HepG2 (cell line): ENCODE measurements around the gene TLCD3B. TPM values are rescaled to one million over a fixed set of nuclear protein-coding genes. Genes with fewer than 3 reads are reported as not detected.
A peak's percentile ranks its signal among the peaks of the same experiment; 100 is the strongest.

Source experiments
- ATAD3A ChIP-seq: sonication (generic); formaldehyde crosslinking; IDR thresholded peaks from 2 replicates; pipeline ENCODE4 v1.4.0; 2020; ENCODE audit warnings: missing genetic modification reagents
- ATF7-NPFF ChIP-seq: sonication (generic); formaldehyde crosslinking; IDR thresholded peaks from 2 replicates; pipeline ENCODE4 v1.8.1; 2023; ENCODE audit warnings: mild to moderate bottlenecking, low read depth, missing genetic modification reagents, moderate library complexity
- ERF ChIP-seq: IDR thresholded peaks from 2 replicates; pipeline ENCODE4 v1.6.1; 2018; ENCODE audit warnings: missing biosample characterization, missing genetic modification reagents
- EZH2 ChIP-seq: conservative IDR thresholded peaks from 2 replicates; pipeline ENCODE4 v1.6.1; 2012; ENCODE audit warnings: mild to moderate bottlenecking, low read depth, low read length, moderate library complexity
- FOXC1 ChIP-seq: sonication (generic); formaldehyde crosslinking; IDR thresholded peaks from 2 replicates; pipeline ENCODE4 v1.8.0; 2022; ENCODE audit warnings: mild to moderate bottlenecking, missing genetic modification reagents, borderline replicate concordance
- HOXD1 ChIP-seq: sonication (generic); formaldehyde crosslinking; IDR thresholded peaks from 2 replicates; pipeline ENCODE4 v1.5.0; 2020; ENCODE audit warnings: missing genetic modification reagents
- KMT2B ChIP-seq: IDR thresholded peaks from 2 replicates; pipeline ENCODE4 v1.6.1; 2016; ENCODE audit warnings: missing genetic modification reagents, missing compliant biosample characterization
- NR2F1 ChIP-seq, 2 experiments: fragments of 450-650 bp in 1 of 2; formaldehyde crosslinking in 1 of 2; IDR thresholded peaks; 2 replicates each; pipeline versions ENCODE4 v1.5.0 to v1.6.1; 2016 to 2020; ENCODE audit warnings: mild to moderate bottlenecking in 1 of 2, missing compliant biosample characterization in 1 of 2, missing genetic modification reagents in 1 of 2, moderate library complexity in 1 of 2
- RARA ChIP-seq: IDR thresholded peaks from 2 replicates; pipeline ENCODE4 v1.6.1; 2016; ENCODE audit warnings: missing genetic modification reagents, missing compliant biosample characterization
- RCOR2 ChIP-seq: IDR thresholded peaks from 2 replicates; pipeline ENCODE4 v1.6.1; 2016; ENCODE audit warnings: missing biosample characterization, missing genetic modification reagents
- RFXAP ChIP-seq: sonication (generic); formaldehyde crosslinking; IDR thresholded peaks from 2 replicates; pipeline ENCODE4 v1.4.0; 2020; ENCODE audit warnings: missing genetic modification reagents, borderline replicate concordance
- RXRB ChIP-seq: IDR thresholded peaks from 2 replicates; pipeline ENCODE4 v1.6.1; 2016; ENCODE audit warnings: borderline replicate concordance, missing genetic modification reagents, missing compliant biosample characterization
- SP5 ChIP-seq: IDR thresholded peaks from 2 replicates; pipeline ENCODE4 v1.6.1; 2016; ENCODE audit warnings: low read depth, borderline replicate concordance
- ZBTB38 ChIP-seq: sonication (generic); formaldehyde crosslinking; IDR thresholded peaks from 2 replicates; pipeline ENCODE4 v1.5.1; 2020; ENCODE audit warnings: mild to moderate bottlenecking, missing genetic modification reagents
- ZMAT3 ChIP-seq: sonication (generic); formaldehyde crosslinking; conservative IDR thresholded peaks from 2 replicates; pipeline ENCODE4 v1.7.0; 2021; ENCODE audit warnings: missing genetic modification reagents
- ZNF253 ChIP-seq: sonication (generic); formaldehyde crosslinking; IDR thresholded peaks from 2 replicates; pipeline ENCODE4 v1.8.0; 2022; ENCODE audit warnings: mild to moderate bottlenecking, missing genetic modification reagents, borderline replicate concordance
- ZNF557 ChIP-seq: sonication (generic); formaldehyde crosslinking; IDR thresholded peaks from 2 replicates; pipeline ENCODE4 v1.4.0; 2020; ENCODE audit warnings: missing genetic modification reagents
- ZNF589 ChIP-seq: sonication (generic); formaldehyde crosslinking; conservative IDR thresholded peaks from 2 replicates; pipeline ENCODE4 v1.8.0; 2022; ENCODE audit warnings: mild to moderate bottlenecking, moderate library complexity, missing genetic modification reagents
- ZNF629 ChIP-seq: sonication (generic); formaldehyde crosslinking; conservative IDR thresholded peaks from 2 replicates; pipeline ENCODE4 v1.5.0; 2020; ENCODE audit warnings: missing genetic modification reagents
- polyA plus RNA-seq, 8 experiments: library from polyadenylated mRNA; depleted of rRNA in 3 of 8; stranded (reverse) in 7 of 8; unstranded in 1 of 8; fragments of >200 nt; fragmentation: Illumina TruSeq in 4 of 8; extraction: Trizol in 4 of 8; gene quantifications; 2 replicates each; pipeline versions ENCODE4 v1.2.1 to v1.2.3, GENCODE V29; 2011 to 2016; ENCODE audit warnings: low read depth in 4 of 8, missing spikeins in 1 of 8, mixed read lengths in 1 of 8; ENCODE audit not compliant: insufficient read depth in 1 of 8
- total RNA-seq, 5 experiments: library from RNA; depleted of rRNA; stranded (reverse); fragments of >200 nt; fragmentation: Illumina TruSeq; extraction: Trizol; gene quantifications; 2 replicates each; pipeline ENCODE4 v1.2.3, GENCODE V29; 2016; ENCODE audit warnings: low read depth in 1 of 5
- TF ChIP-seq, protein P1 (sequence below): sonication (generic); formaldehyde crosslinking; IDR thresholded peaks from 2 replicates; pipeline ENCODE4 v1.5.0; 2020; ENCODE audit warnings: missing genetic modification reagents
- TF ChIP-seq, protein P2 (sequence below): fragments of 450-650 bp; IDR thresholded peaks from 2 replicates; pipeline ENCODE4 v1.6.1; 2016
- TF ChIP-seq, protein P3 (sequence below): sonication (generic); formaldehyde crosslinking; IDR thresholded peaks from 2 replicates; pipeline ENCODE4 v1.4.0; 2020; ENCODE audit warnings: missing genetic modification reagents, borderline replicate concordance
- TF ChIP-seq, protein P4 (sequence below): sonication (generic); formaldehyde crosslinking; IDR thresholded peaks from 2 replicates; pipeline ENCODE4 v1.4.0; 2020; ENCODE audit warnings: missing genetic modification reagents

TLCD3B gene
- total and polyA plus RNA-seq, 2 of the 13 experiments (the other 11 are each of a cell fraction or from before 2014, with no cell fraction given) = not detected

DNA sequence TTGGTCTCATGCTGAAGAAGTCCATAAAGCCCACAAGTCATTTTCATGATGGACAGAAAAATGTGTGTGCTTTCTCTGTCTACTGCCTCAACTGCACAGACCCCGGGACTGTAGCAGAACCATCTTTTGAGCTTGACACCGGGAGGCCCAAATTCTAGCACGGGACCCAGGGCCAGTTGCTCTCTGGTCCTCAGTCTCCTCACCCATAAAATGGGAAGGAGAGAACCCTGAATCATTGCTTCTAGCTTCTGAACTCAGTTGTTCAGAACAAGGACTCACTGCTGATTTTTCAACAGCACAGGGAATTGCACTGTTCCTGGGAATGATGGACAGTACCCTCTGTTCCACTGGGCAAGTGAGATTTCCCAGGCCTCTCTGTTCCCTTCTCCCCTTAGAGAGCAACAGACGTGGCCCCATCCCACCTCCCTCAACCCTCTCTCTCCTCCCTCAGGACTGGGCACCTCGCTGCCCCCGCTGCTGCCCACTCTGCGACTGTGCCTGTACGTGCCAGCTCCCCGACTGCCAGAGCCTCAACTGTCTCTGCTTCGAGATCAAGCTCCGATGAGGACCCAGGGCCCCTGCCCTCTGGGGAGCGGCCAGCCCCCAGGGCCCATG is 32.3 kb upstream of the TLCD3B start (continued):
- TF ChIP-seq ATAD3A (CRISPR knock-in tag) = peak; percentile 23; the same call in 1 of the 2 replicates
- TF ChIP-seq RFXAP (CRISPR knock-in tag) = peak; percentile 44; the same call in 1 of the 2 replicates
- TF ChIP-seq, protein P1, sequence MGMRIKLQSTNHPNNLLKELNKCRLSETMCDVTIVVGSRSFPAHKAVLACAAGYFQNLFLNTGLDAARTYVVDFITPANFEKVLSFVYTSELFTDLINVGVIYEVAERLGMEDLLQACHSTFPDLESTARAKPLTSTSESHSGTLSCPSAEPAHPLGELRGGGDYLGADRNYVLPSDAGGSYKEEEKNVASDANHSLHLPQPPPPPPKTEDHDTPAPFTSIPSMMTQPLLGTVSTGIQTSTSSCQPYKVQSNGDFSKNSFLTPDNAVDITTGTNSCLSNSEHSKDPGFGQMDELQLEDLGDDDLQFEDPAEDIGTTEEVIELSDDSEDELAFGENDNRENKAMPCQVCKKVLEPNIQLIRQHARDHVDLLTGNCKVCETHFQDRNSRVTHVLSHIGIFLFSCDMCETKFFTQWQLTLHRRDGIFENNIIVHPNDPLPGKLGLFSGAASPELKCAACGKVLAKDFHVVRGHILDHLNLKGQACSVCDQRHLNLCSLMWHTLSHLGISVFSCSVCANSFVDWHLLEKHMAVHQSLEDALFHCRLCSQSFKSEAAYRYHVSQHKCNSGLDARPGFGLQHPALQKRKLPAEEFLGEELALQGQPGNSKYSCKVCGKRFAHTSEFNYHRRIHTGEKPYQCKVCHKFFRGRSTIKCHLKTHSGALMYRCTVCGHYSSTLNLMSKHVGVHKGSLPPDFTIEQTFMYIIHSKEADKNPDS (CRISPR knock-in tag) = 0 out of 2 replicates have a peak, but pooled peaks have one; percentile 54
- peak; percentile 39; the same call in 1 of the 2 replicates for TF ChIP-seq ZNF557 (CRISPR knock-in tag)
- TF ChIP-seq ZBTB38 = no peak
- TF ChIP-seq NR2F1 (CRISPR knock-in tag; IDR thresholded peaks at IDR 0.05) = 0 out of 4 replicates have a peak, but pooled peaks of 1 of the 2 experiments have one; percentile 19
- no peak for TF ChIP-seq EZH2
- 0 out of 2 replicates have a peak, but pooled peaks have one; percentile 37 for TF ChIP-seq RCOR2
- TF ChIP-seq ZMAT3 (CRISPR knock-in tag) = 0 out of 2 replicates have a peak, but pooled peaks have one; percentile 45
- 0 out of 2 replicates have a peak, but pooled peaks have one; percentile 49 for TF ChIP-seq ATF7-NPFF
- 0 out of 2 replicates have a peak, but pooled peaks have one; percentile 92 for TF ChIP-seq ZNF589 (CRISPR knock-in tag)
- TF ChIP-seq HOXD1 (CRISPR knock-in tag) = 0 out of 2 replicates have a peak, but pooled peaks have one; percentile 37
- TF ChIP-seq, protein P2, sequence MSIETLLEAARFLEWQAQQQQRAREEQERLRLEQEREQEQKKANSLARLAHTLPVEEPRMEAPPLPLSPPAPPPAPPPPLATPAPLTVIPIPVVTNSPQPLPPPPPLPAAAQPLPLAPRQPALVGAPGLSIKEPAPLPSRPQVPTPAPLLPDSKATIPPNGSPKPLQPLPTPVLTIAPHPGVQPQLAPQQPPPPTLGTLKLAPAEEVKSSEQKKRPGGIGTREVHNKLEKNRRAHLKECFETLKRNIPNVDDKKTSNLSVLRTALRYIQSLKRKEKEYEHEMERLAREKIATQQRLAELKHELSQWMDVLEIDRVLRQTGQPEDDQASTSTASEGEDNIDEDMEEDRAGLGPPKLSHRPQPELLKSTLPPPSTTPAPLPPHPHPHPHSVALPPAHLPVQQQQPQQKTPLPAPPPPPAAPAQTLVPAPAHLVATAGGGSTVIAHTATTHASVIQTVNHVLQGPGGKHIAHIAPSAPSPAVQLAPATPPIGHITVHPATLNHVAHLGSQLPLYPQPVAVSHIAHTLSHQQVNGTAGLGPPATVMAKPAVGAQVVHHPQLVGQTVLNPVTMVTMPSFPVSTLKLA = no peak
- TF ChIP-seq ERF (CRISPR knock-in tag) = peak; percentile 32; the same call in 1 of the 2 replicates
- TF ChIP-seq RARA (CRISPR knock-in tag) = 0 out of 2 replicates have a peak, but pooled peaks have one; percentile 3
- TF ChIP-seq, protein P3, sequence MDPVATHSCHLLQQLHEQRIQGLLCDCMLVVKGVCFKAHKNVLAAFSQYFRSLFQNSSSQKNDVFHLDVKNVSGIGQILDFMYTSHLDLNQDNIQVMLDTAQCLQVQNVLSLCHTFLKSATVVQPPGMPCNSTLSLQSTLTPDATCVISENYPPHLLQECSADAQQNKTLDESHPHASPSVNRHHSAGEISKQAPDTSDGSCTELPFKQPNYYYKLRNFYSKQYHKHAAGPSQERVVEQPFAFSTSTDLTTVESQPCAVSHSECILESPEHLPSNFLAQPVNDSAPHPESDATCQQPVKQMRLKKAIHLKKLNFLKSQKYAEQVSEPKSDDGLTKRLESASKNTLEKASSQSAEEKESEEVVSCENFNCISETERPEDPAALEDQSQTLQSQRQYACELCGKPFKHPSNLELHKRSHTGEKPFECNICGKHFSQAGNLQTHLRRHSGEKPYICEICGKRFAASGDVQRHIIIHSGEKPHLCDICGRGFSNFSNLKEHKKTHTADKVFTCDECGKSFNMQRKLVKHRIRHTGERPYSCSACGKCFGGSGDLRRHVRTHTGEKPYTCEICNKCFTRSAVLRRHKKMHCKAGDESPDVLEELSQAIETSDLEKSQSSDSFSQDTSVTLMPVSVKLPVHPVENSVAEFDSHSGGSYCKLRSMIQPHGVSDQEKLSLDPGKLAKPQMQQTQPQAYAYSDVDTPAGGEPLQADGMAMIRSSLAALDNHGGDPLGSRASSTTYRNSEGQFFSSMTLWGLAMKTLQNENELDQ = 0 out of 2 replicates have a peak, but pooled peaks have one; percentile 20
- 0 out of 2 replicates have a peak, but pooled peaks have one; percentile 5 for TF ChIP-seq ZNF253 (CRISPR knock-in tag)
- TF ChIP-seq, protein P4, sequence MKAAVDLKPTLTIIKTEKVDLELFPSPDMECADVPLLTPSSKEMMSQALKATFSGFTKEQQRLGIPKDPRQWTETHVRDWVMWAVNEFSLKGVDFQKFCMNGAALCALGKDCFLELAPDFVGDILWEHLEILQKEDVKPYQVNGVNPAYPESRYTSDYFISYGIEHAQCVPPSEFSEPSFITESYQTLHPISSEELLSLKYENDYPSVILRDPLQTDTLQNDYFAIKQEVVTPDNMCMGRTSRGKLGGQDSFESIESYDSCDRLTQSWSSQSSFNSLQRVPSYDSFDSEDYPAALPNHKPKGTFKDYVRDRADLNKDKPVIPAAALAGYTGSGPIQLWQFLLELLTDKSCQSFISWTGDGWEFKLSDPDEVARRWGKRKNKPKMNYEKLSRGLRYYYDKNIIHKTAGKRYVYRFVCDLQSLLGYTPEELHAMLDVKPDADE (CRISPR knock-in tag) = 0 out of 2 replicates have a peak, but pooled peaks have one; percentile 58
- peak; percentile 96 for TF ChIP-seq ZNF629
- TF ChIP-seq SP5 (CRISPR knock-in tag) = no peak
- peak; percentile 0; the same call in 1 of the 2 replicates for TF ChIP-seq KMT2B (CRISPR knock-in tag)
- TF ChIP-seq RXRB = no peak; the same call in 1 of the 2 replicates
- peak; percentile 25; the same call in 1 of the 2 replicates for TF ChIP-seq FOXC1 (CRISPR knock-in tag)
